ENCODE measurements around the gene RNF152.

The RNF152 gene

GRCh38 chr18:61825386-61825785 is 67.4 kb downstream of the RNF152 start:
- no peaks in the 10 kb centered on the region for H3K27me3 ChIP-seq (ENCODE audit: control insufficient read depth in 2 of 2, insufficient read depth in 2 of 2, low read length in 2 of 2)
- no peak overlapping the region for H3K9ac ChIP-seq (ENCODE audit: low read depth in 1 of 2, low read length in 2 of 2)
- H3K9me3 ChIP-seq (ENCODE audit: control insufficient read depth in 2 of 2, low read length in 2 of 2): no peaks in the 10 kb centered on the region
- no peaks in the 10 kb centered on the region for H3K36me3 ChIP-seq (ENCODE audit: control insufficient read depth in 2 of 2, insufficient read depth in 2 of 2, low read length in 2 of 2)
- H3K4me3 ChIP-seq (ENCODE audit: low read length in 2 of 2): no peak overlapping the region
- H3K27ac ChIP-seq (ENCODE audit: low read depth in 2 of 2, low read length in 2 of 2): no peak overlapping the region
- no peaks in the 10 kb centered on the region for H3K4me1 ChIP-seq (ENCODE audit: control insufficient read depth in 2 of 2, insufficient read depth in 2 of 2, low read length in 2 of 2)

GRCh38 chr18:61824733-61825363 is 68.0 kb downstream of the RNF152 start:
- no peaks in the 10 kb centered on the region for H3K27me3 ChIP-seq (ENCODE audit: control insufficient read depth in 2 of 2, insufficient read depth in 2 of 2, low read length in 2 of 2)
- H3K36me3 ChIP-seq (ENCODE audit: control insufficient read depth in 2 of 2, insufficient read depth in 2 of 2, low read length in 2 of 2): no peaks in the 10 kb centered on the region
- no peak overlapping the region for H3K4me3 ChIP-seq (ENCODE audit: low read length in 2 of 2)
- H3K27ac ChIP-seq (ENCODE audit: low read depth in 2 of 2, low read length in 2 of 2): no peak overlapping the region
- H3K4me1 ChIP-seq (ENCODE audit: control insufficient read depth in 2 of 2, insufficient read depth in 2 of 2, low read length in 2 of 2): no peaks in the 10 kb centered on the region
- no peak overlapping the region for H3K9ac ChIP-seq (ENCODE audit: low read depth in 1 of 2, low read length in 2 of 2)
- no peaks in the 10 kb centered on the region for H3K9me3 ChIP-seq (ENCODE audit: control insufficient read depth in 2 of 2, low read length in 2 of 2)

GRCh38 chr18:61823595-61823994 is 69.2 kb downstream of the RNF152 start:
- Histone ChIP-seq H3K9ac (ENCODE audit: low read depth in 1 of 2, low read length in 2 of 2) (no peak overlapping the region), H3K9me3 (ENCODE audit: control insufficient read depth in 2 of 2, low read length in 2 of 2) (no peaks in the 10 kb centered on the region), H3K36me3 (ENCODE audit: control insufficient read depth in 2 of 2, insufficient read depth in 2 of 2, low read length in 2 of 2) (no peaks in the 10 kb centered on the region), H3K27ac (ENCODE audit: low read depth in 2 of 2, low read length in 2 of 2) (no peak overlapping the region), H3K4me1 (ENCODE audit: control insufficient read depth in 2 of 2, insufficient read depth in 2 of 2, low read length in 2 of 2) (no peaks in the 10 kb centered on the region), H3K4me3 (ENCODE audit: low read length in 2 of 2) (no peak overlapping the region), H3K27me3 (ENCODE audit: control insufficient read depth in 2 of 2, insufficient read depth in 2 of 2, low read length in 2 of 2) (no peaks in the 10 kb centered on the region)

GRCh38 chr18:61822879-61823278 is 69.9 kb downstream of the RNF152 start:
- Histone ChIP-seq H3K4me1 (ENCODE audit: control insufficient read depth in 2 of 2, insufficient read depth in 2 of 2, low read length in 2 of 2) (no peaks in the 10 kb centered on the region), H3K36me3 (ENCODE audit: control insufficient read depth in 2 of 2, insufficient read depth in 2 of 2, low read length in 2 of 2) (no peaks in the 10 kb centered on the region), H3K9ac (ENCODE audit: low read depth in 1 of 2, low read length in 2 of 2) (no peak overlapping the region), H3K9me3 (ENCODE audit: control insufficient read depth in 2 of 2, low read length in 2 of 2) (no peaks in the 10 kb centered on the region), H3K4me3 (ENCODE audit: low read length in 2 of 2) (no peak overlapping the region), H3K27ac (ENCODE audit: low read depth in 2 of 2, low read length in 2 of 2) (no peak overlapping the region), H3K27me3 (ENCODE audit: control insufficient read depth in 2 of 2, insufficient read depth in 2 of 2, low read length in 2 of 2) (no peaks in the 10 kb centered on the region)

GRCh38 chr18:61821748-61822147 is 71.1 kb downstream of the RNF152 start:
- H3K4me1 ChIP-seq (ENCODE audit: control insufficient read depth in 2 of 2, insufficient read depth in 2 of 2, low read length in 2 of 2): no peaks in the 10 kb centered on the region
- H3K9ac ChIP-seq (ENCODE audit: low read depth in 1 of 2, low read length in 2 of 2): no peak overlapping the region
- no peak overlapping the region for H3K4me3 ChIP-seq (ENCODE audit: low read length in 2 of 2)
- no peaks in the 10 kb centered on the region for H3K9me3 ChIP-seq (ENCODE audit: control insufficient read depth in 2 of 2, low read length in 2 of 2)
- H3K27ac ChIP-seq (ENCODE audit: low read depth in 2 of 2, low read length in 2 of 2): no peak overlapping the region
- H3K27me3 ChIP-seq (ENCODE audit: control insufficient read depth in 2 of 2, insufficient read depth in 2 of 2, low read length in 2 of 2): no peaks in the 10 kb centered on the region
- no peaks in the 10 kb centered on the region for H3K36me3 ChIP-seq (ENCODE audit: control insufficient read depth in 2 of 2, insufficient read depth in 2 of 2, low read length in 2 of 2)

GRCh38 chr18:61820882-61821281 is 71.9 kb downstream of the RNF152 start:
- H3K4me3 ChIP-seq (ENCODE audit: low read length in 2 of 2): no peak overlapping the region
- H3K36me3 ChIP-seq (ENCODE audit: control insufficient read depth in 2 of 2, insufficient read depth in 2 of 2, low read length in 2 of 2): peaks cover 2 to 5% of the 10 kb centered on the region in 2 donors
- no peaks in the 10 kb centered on the region for H3K4me1 ChIP-seq (ENCODE audit: control insufficient read depth in 2 of 2, insufficient read depth in 2 of 2, low read length in 2 of 2)
- H3K27me3 ChIP-seq (ENCODE audit: control insufficient read depth in 2 of 2, insufficient read depth in 2 of 2, low read length in 2 of 2): no peaks in the 10 kb centered on the region
- no peak overlapping the region for H3K9ac ChIP-seq (ENCODE audit: low read depth in 1 of 2, low read length in 2 of 2)
- H3K9me3 ChIP-seq (ENCODE audit: control insufficient read depth in 2 of 2, low read length in 2 of 2): no peaks in the 10 kb centered on the region
- H3K27ac ChIP-seq (ENCODE audit: low read depth in 2 of 2, low read length in 2 of 2): no peak overlapping the region

GRCh38 chr18:61817086-61817485 is 75.7 kb downstream of the RNF152 start:
- no peaks in the 10 kb centered on the region for H3K9me3 ChIP-seq (ENCODE audit: control insufficient read depth in 2 of 2, low read length in 2 of 2)
- no peaks in the 10 kb centered on the region for H3K4me1 ChIP-seq (ENCODE audit: control insufficient read depth in 2 of 2, insufficient read depth in 2 of 2, low read length in 2 of 2)
- no peak overlapping the region for H3K27ac ChIP-seq (ENCODE audit: low read depth in 2 of 2, low read length in 2 of 2)
- no peak overlapping the region for H3K9ac ChIP-seq (ENCODE audit: low read depth in 1 of 2, low read length in 2 of 2)
- H3K36me3 ChIP-seq (ENCODE audit: control insufficient read depth in 2 of 2, insufficient read depth in 2 of 2, low read length in 2 of 2): peaks cover 11 to 19% of the 10 kb centered on the region in 2 donors
- no peaks in the 10 kb centered on the region for H3K27me3 ChIP-seq (ENCODE audit: control insufficient read depth in 2 of 2, insufficient read depth in 2 of 2, low read length in 2 of 2)
- H3K4me3 ChIP-seq (ENCODE audit: low read length in 2 of 2): no peak overlapping the region

- no peaks in the 10 kb centered on the region for H3K9me3 ChIP-seq (ENCODE audit: control insufficient read depth in 2 of 2, low read length in 2 of 2)
- H3K4me3 ChIP-seq (ENCODE audit: low read length in 2 of 2): no peak overlapping the region
- no peak overlapping the region for H3K27ac ChIP-seq (ENCODE audit: low read depth in 2 of 2, low read length in 2 of 2)
- H3K27me3 ChIP-seq (ENCODE audit: control insufficient read depth in 2 of 2, insufficient read depth in 2 of 2, low read length in 2 of 2): no peaks in the 10 kb centered on the region
- H3K36me3 ChIP-seq (ENCODE audit: control insufficient read depth in 2 of 2, insufficient read depth in 2 of 2, low read length in 2 of 2): peaks cover 11 to 19% of the 10 kb centered on the region in 2 donors
- H3K4me1 ChIP-seq (ENCODE audit: control insufficient read depth in 2 of 2, insufficient read depth in 2 of 2, low read length in 2 of 2): no peaks in the 10 kb centered on the region
- H3K9ac ChIP-seq (ENCODE audit: low read depth in 1 of 2, low read length in 2 of 2): no peak overlapping the region
Measured at GRCh38 chr18:61815885-61816470, 76.8 kb downstream of the RNF152 start.

- no peaks in the 10 kb centered on the region for H3K27me3 ChIP-seq (ENCODE audit: control insufficient read depth in 2 of 2, insufficient read depth in 2 of 2, low read length in 2 of 2)
- H3K4me1 ChIP-seq (ENCODE audit: control insufficient read depth in 2 of 2, insufficient read depth in 2 of 2, low read length in 2 of 2): no peaks in the 10 kb centered on the region
- no peaks in the 10 kb centered on the region for H3K9me3 ChIP-seq (ENCODE audit: control insufficient read depth in 2 of 2, low read length in 2 of 2)
- H3K27ac ChIP-seq (ENCODE audit: low read depth in 2 of 2, low read length in 2 of 2): no peak overlapping the region
- H3K36me3 ChIP-seq (ENCODE audit: control insufficient read depth in 2 of 2, insufficient read depth in 2 of 2, low read length in 2 of 2): peaks cover 0 to 3% of the 10 kb centered on the region in 2 donors
- H3K4me3 ChIP-seq (ENCODE audit: low read length in 2 of 2): no peak overlapping the region
- H3K9ac ChIP-seq (ENCODE audit: low read depth in 1 of 2, low read length in 2 of 2): no peak overlapping the region
Measured at GRCh38 chr18:61808286-61808685, 84.5 kb downstream of the RNF152 start.

GRCh38 chr18:61803393-61803792 is 89.4 kb downstream of the RNF152 start:
- Histone ChIP-seq H3K27me3 (ENCODE audit: control insufficient read depth in 2 of 2, insufficient read depth in 2 of 2, low read length in 2 of 2) (no peaks in the 10 kb centered on the region), H3K36me3 (ENCODE audit: control insufficient read depth in 2 of 2, insufficient read depth in 2 of 2, low read length in 2 of 2) (no peaks in the 10 kb centered on the region), H3K27ac (ENCODE audit: low read depth in 2 of 2, low read length in 2 of 2) (no peak overlapping the region), H3K4me3 (ENCODE audit: low read length in 2 of 2) (no peak overlapping the region), H3K9me3 (ENCODE audit: control insufficient read depth in 2 of 2, low read length in 2 of 2) (no peaks in the 10 kb centered on the region), H3K4me1 (ENCODE audit: control insufficient read depth in 2 of 2, insufficient read depth in 2 of 2, low read length in 2 of 2) (no peaks in the 10 kb centered on the region), H3K9ac (ENCODE audit: low read depth in 1 of 2, low read length in 2 of 2) (no peak overlapping the region)
